ENCODE measurements around the gene C17orf113.
"Not testable (repeated sequence)": the region's sequence is repeated elsewhere in the genome, so short reads cannot be mapped to it uniquely, and the experiment has no call there.

C17orf113 gene

DNA sequence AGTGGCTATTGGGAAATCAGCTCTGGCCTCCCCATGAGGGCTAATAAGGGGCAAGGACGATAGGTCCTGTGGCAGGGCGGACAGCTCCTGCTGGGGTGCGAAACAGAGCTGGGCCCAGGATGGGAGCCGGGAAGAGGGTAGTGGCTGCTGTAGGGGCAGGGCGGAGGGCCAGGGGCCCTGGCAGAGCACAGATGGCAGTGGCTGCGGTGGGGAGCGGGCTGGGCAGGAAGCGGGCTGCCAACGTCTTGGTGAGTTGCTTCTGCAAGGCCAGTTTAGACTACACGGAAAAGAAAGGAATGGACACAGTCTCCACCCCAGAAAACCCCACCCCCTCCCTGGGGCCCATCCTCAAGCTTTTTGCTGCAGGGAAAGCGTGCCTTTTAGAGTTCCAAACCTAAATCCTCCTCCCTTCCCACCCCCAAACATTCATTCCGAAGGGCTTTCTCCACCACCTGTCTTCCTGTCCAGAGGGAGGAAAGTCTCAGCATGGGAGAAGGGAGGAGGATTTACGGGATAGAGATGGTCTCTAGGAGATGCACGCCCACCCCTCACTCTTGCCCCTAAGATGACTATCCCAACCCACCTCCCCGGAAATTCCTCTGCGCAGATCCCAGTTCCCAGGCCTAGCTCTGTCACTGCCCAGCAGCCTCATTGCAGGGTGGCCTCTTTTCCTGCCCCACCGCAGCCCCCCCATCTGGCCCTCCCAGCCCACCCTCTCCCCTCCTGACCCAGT lies 23.4 kb downstream of the C17orf113 start:
- TF ChIP-seq, protein P1, sequence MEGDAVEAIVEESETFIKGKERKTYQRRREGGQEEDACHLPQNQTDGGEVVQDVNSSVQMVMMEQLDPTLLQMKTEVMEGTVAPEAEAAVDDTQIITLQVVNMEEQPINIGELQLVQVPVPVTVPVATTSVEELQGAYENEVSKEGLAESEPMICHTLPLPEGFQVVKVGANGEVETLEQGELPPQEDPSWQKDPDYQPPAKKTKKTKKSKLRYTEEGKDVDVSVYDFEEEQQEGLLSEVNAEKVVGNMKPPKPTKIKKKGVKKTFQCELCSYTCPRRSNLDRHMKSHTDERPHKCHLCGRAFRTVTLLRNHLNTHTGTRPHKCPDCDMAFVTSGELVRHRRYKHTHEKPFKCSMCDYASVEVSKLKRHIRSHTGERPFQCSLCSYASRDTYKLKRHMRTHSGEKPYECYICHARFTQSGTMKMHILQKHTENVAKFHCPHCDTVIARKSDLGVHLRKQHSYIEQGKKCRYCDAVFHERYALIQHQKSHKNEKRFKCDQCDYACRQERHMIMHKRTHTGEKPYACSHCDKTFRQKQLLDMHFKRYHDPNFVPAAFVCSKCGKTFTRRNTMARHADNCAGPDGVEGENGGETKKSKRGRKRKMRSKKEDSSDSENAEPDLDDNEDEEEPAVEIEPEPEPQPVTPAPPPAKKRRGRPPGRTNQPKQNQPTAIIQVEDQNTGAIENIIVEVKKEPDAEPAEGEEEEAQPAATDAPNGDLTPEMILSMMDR (IDR thresholded peaks at IDR 0.05; ENCODE audit: control extremely low read depth, extremely low read depth, low read depth, missing control alignments): no peak
- DNase-seq (ENCODE audit: extremely low spot score): no peak
- CTCF ChIA-PET: interaction anchor here (1.0 to 10.4 kb wide), 13 partner anchors 9 to 154 kb away, joined by 3 to 123 read pairs (median 14); partner anchors contain the start of genes CNP, DNAJC7, KAT2A and KCNH4
- POLR2A ChIA-PET: interaction anchor here (1.6 kb wide), 1 partner anchor 10 kb away, joined by 4 read pairs; no protein-coding TSS in a partner anchor

DNA sequence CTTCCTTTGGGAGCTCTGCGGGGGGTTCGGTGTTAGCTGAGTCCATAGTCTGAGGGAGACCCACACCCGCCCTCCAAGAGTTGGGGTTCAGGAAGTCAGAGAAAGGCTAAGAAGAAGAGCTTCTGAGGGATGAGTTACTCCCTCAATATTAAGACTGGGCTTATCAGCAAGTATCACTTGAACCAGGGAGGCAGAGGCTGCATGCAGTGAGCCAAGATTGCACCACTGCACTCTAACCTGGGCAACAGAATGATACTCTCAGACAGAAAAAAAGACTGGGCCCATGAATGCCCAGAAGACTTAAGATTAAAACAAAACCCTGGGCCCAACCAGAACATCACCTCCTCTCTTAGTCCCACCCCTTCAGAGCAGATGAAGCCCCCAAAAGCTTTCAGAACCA lies 24.5 kb downstream of the C17orf113 start:
- ChIA-PET CTCF (interaction anchor here (0.6 to 10.4 kb wide), 26 partner anchors 8 to 492 kb away, joined by 3 to 123 read pairs (median 8); partner anchors contain the start of genes CNP, DHX58, DNAJC7 and KAT2A), POLR2A (interaction anchor here (0.6 to 1.1 kb wide), 3 partner anchors 9 to 88 kb away, joined by 3 to 6 read pairs (median 4); partner anchors contain the start of gene DNAJC7)
- TF ChIP-seq, protein P1 (IDR thresholded peaks at IDR 0.05; ENCODE audit: control extremely low read depth, extremely low read depth, low read depth, missing control alignments): no peak
- DNase-seq (ENCODE audit: extremely low spot score): no peak

GRCh38 chr17:42025191-42025579 lies 25.2 kb downstream of the C17orf113 start:
- TF ChIP-seq, protein P1 (IDR thresholded peaks at IDR 0.05; ENCODE audit: control extremely low read depth, extremely low read depth, low read depth, missing control alignments): no peak
- no peak for DNase-seq (ENCODE audit: extremely low spot score)
- CTCF ChIA-PET: interaction anchor here (0.6 to 10.4 kb wide), 34 partner anchors 7 to 493 kb away, joined by 3 to 123 read pairs (median 6); partner anchors contain the start of genes CNP, DHX58, DNAJC7 and KAT2A
- POLR2A ChIA-PET: interaction anchor here (0.6 to 1.1 kb wide), 3 partner anchors 8 to 89 kb away, joined by 3 to 6 read pairs (median 3); partner anchors contain the start of gene DNAJC7

DNA sequence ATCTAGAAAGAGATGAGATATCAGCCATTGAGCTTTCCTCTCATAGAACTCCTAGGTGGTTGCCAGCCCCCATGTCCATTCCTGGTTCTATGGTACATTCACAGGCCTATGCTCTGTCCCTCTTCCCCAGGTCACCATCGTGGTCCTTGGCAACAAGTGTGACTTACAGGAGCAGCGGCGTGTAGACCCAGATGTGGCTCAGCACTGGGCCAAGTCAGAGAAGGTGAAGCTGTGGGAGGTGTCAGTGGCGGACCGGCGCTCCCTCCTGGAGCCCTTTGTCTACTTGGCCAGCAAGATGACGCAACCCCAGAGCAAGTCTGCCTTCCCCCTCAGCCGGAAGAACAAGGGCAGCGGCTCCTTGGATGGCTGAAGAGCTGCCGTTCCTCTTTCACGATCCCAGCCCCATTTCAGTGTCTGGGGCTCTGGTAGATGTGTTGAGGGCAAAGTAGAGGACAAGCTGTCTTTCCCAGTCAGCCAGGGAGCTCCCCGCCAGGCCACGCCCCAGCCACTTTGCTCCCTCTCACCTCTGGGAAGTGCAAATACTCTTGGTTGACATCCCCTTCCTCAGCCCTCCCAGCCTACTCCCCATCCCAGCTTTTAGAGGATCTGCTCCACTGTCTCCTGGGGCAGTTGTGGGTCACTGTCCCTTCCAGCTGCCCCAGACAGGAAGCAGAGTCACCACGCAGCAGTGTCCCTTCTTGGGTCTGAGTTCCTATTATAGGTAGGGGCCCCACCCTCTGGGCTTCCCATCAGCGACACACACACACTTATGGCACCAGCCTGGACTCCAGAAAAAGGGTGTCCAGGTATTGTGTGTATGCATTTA lies 26.7 kb downstream of the C17orf113 start:
- ChIA-PET POLR2A (interaction anchor here (0.7 kb wide), 2 partner anchors 171 to 197 kb away, joined by 3 read pairs; no protein-coding TSS in a partner anchor), CTCF (interaction anchor here (0.8 to 10.4 kb wide), 18 partner anchors 14 to 113 kb away, joined by 3 to 123 read pairs (median 9); partner anchors contain the start of genes CNP, DHX58, KAT2A and ODAD4)
- TF ChIP-seq, protein P1 (IDR thresholded peaks at IDR 0.05; ENCODE audit: control extremely low read depth, extremely low read depth, low read depth, missing control alignments): no peak
- no peak for DNase-seq (ENCODE audit: extremely low spot score)

GRCh38 chr17:42020845-42021244 lies 29.6 kb downstream of the C17orf113 start:
- DNase-seq (ENCODE audit: extremely low spot score); POLR2A ChIA-PET: not testable (repeated sequence)
- CTCF ChIA-PET: interaction anchor here (0.9 to 10.4 kb wide), 23 partner anchors 10 to 332 kb away, joined by 3 to 123 read pairs (median 9); partner anchors contain the start of genes CNP, EIF1, KAT2A and KCNH4

GRCh38 chr17:42019509-42020404 lies 30.6 kb downstream of the C17orf113 start, which contains the start of gene NKIRAS2:
TSS of gene NKIRAS2 (plus strand) at chr17:42020090. CDS start at chr17:42021578, 1,488 bp downstream.
- ChIA-PET POLR2A (interaction anchor here (0.7 to 1.0 kb wide), 2 partner anchors 19 to 21 kb away, joined by 3 to 4 read pairs; no protein-coding TSS in a partner anchor), CTCF (interaction anchor here (0.7 to 10.4 kb wide), 37 partner anchors 9 to 377 kb away, joined by 3 to 123 read pairs (median 4); partner anchors contain the start of genes CNP, EIF1, GHDC and HCRT)
- TF ChIP-seq, protein P1 (IDR thresholded peaks at IDR 0.05; ENCODE audit: control extremely low read depth, extremely low read depth, low read depth, missing control alignments): peak; percentile 96
- peak; percentile 94 for DNase-seq (ENCODE audit: extremely low spot score)
